Measurements from ENCODE around the gene DUOX1.

DNA sequence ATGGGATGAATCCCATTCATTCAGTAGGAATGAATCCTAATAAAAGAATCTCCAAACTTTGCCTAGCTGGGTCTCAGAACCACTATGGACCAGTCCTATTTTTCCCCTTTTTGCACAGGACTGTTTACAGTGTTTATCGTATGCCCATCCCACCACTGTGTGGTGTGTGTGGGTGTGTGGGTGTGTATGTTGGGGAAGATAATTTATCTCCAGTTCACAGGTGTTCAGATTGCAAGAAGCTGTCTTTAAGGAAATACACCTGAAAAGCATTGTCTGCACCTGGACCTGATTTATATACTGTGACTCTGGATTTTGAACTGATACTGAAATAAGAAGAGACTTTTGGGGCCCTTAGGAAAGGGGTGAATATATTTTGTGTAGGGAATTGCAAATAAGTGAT is 82.7 kb downstream of the DUOX1 start:
- TF ChIP-seq, protein P1, sequence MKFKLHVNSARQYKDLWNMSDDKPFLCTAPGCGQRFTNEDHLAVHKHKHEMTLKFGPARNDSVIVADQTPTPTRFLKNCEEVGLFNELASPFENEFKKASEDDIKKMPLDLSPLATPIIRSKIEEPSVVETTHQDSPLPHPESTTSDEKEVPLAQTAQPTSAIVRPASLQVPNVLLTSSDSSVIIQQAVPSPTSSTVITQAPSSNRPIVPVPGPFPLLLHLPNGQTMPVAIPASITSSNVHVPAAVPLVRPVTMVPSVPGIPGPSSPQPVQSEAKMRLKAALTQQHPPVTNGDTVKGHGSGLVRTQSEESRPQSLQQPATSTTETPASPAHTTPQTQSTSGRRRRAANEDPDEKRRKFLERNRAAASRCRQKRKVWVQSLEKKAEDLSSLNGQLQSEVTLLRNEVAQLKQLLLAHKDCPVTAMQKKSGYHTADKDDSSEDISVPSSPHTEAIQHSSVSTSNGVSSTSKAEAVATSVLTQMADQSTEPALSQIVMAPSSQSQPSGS (CRISPR knock-in tag; IDR thresholded peaks at IDR 0.05) = no peak
- no peak for TF ChIP-seq HDAC2 (IDR thresholded peaks at IDR 0.05)
- TF ChIP-seq, protein P2, sequence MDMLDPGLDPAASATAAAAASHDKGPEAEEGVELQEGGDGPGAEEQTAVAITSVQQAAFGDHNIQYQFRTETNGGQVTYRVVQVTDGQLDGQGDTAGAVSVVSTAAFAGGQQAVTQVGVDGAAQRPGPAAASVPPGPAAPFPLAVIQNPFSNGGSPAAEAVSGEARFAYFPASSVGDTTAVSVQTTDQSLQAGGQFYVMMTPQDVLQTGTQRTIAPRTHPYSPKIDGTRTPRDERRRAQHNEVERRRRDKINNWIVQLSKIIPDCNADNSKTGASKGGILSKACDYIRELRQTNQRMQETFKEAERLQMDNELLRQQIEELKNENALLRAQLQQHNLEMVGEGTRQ (CRISPR knock-in tag; IDR thresholded peaks at IDR 0.05) = no peak
